HepG2 (cell line): Measurements from ENCODE around the gene HHIPL1. TPM values are rescaled to one million over a fixed set of nuclear protein-coding genes. Genes with fewer than 3 reads are reported as not detected.

ENCODE experiments used
- ATAC-seq: fragments of 200-7000 bp; cut with Tn5 transposase; 3 replicates; pipeline ENCODE4 v1.9.1; 2020; ENCODE audit warnings: mild to moderate bottlenecking, moderate library complexity
- BruUV-seq: library from RNA; stranded (reverse); fragments of 400-500 nt; replicated peaks from 2 replicates; lab custom pipeline; 2021; lab: Mats Ljungman, UMichigan
- CTCF ChIA-PET: fragments of 300-600 bp; formaldehyde crosslinking; extraction: SDS; loops from one replicate; lab custom pipeline; 2021; ENCODE audit warnings: low total read pairs, inconsistent platforms, low intra/inter-chr PET ratio; lab: Yijun Ruan, JAX
- POLR2A ChIA-PET: fragments of 350-600 bp; sonication (Branson Sonifier 250); formaldehyde crosslinking; loops from one replicate; lab custom pipeline; 2020; ENCODE audit warnings: antibody characterized with exemption, inconsistent platforms; lab: Yijun Ruan, JAX
- DNase-seq: peaks from one replicate; pipeline ENCODE4 v3.0.0-alpha.2; 2015; ENCODE audit warnings: low spot score
- FAIRE-seq: peaks from 3 replicates; lab custom pipeline; 2011; peaks lifted over from hg19 to GRCh38; lab: Jason Lieb, UNC
- H2AFZ ChIP-seq: one replicate; pipeline ENCODE4 v1.6.1; 2011; ENCODE audit warnings: low read length, inconsistent platforms
- H3K27ac ChIP-seq: fragments of 300-600 bp; 3 replicates; pipeline ENCODE4 v1.8.0; 2011; ENCODE audit warnings: mixed run types, mild to moderate bottlenecking, mixed read lengths, low read length, inconsistent platforms; ENCODE audit not compliant: insufficient read depth; ENCODE audit errors: extremely low read length
- H3K27me3 ChIP-seq, 2 experiments: fragments of 200-600 bp in 1 of 2; 2 replicates in 1 of 2; 3 replicates in 1 of 2; pipeline versions ENCODE4 v1.6.0 to v1.8.0; 2011; ENCODE audit warnings: low read length in 2 of 2, mild to moderate bottlenecking in 2 of 2, moderate library complexity in 2 of 2, inconsistent platforms in 1 of 2; ENCODE audit not compliant: insufficient read depth in 2 of 2, control insufficient read depth in 1 of 2
- H3K36me3 ChIP-seq, 2 experiments: fragments of 200-600 bp in 1 of 2; replicated peaks in 1 of 2; 2 replicates in 1 of 2; 3 replicates in 1 of 2; pipeline versions ENCODE4 v1.5.1 to v1.8.0; 2011; ENCODE audit warnings: low read length in 2 of 2, inconsistent platforms in 1 of 2; ENCODE audit not compliant: insufficient read depth in 2 of 2, control insufficient read depth in 1 of 2
- H3K4me1 ChIP-seq: 2 replicates; pipeline ENCODE4 v1.5.1; 2012; ENCODE audit warnings: low read length, inconsistent platforms; ENCODE audit not compliant: insufficient read depth
- H3K4me2 ChIP-seq: 2 replicates; pipeline ENCODE4 v1.6.0; 2011; ENCODE audit warnings: low read depth, low read length, inconsistent platforms
- H3K4me3 ChIP-seq, 3 experiments: fragments of 200-600 bp in 1 of 3; sonication (generic), shearing (Covaris generic) in 1 of 3; replicated peaks in 1 of 3; 2 replicates each; pipeline ENCODE4 v1.5.1; 2011 to 2016; ENCODE audit warnings: low read length in 3 of 3, inconsistent platforms in 2 of 3, low read depth in 2 of 3, mild to moderate bottlenecking in 2 of 3, control low read depth in 1 of 3, mixed read lengths in 1 of 3; ENCODE audit not compliant: insufficient read depth in 1 of 3
- H3K79me2 ChIP-seq: one replicate; pipeline ENCODE4 v1.6.1; 2011; ENCODE audit warnings: low read length, inconsistent platforms; ENCODE audit not compliant: insufficient read depth
- H3K9ac ChIP-seq: 2 replicates; pipeline ENCODE4 v1.6.0; 2011; ENCODE audit warnings: mild to moderate bottlenecking, low read depth, low read length, inconsistent platforms; ENCODE audit not compliant: insufficient read depth
- H3K9me3 ChIP-seq: 2 replicates; pipeline ENCODE4 v1.5.1; 2012; ENCODE audit warnings: mild to moderate bottlenecking, low read length
- H4K20me1 ChIP-seq: 2 replicates; pipeline ENCODE4 v1.6.0; 2011; ENCODE audit warnings: inconsistent platforms, mild to moderate bottlenecking, low read length, moderate library complexity; ENCODE audit not compliant: insufficient read depth
- EED ChIP-seq: sonication (generic); formaldehyde crosslinking; IDR thresholded peaks from 2 replicates; pipeline ENCODE4 v1.5.0; 2020; ENCODE audit warnings: mild to moderate bottlenecking, missing genetic modification reagents
- RBAK ChIP-seq: sonication (generic); formaldehyde crosslinking; IDR thresholded peaks from 2 replicates; pipeline ENCODE4 v1.5.1; 2020; ENCODE audit warnings: mild to moderate bottlenecking, missing genetic modification reagents
- SPEN ChIP-seq: sonication (generic); formaldehyde crosslinking; IDR thresholded peaks from 2 replicates; pipeline ENCODE4 v1.5.1; 2020; ENCODE audit warnings: low read depth, mild to moderate bottlenecking, missing genetic modification reagents
- WGBS: methylation state at CpG from one replicate; pipeline ENCODE4 v1.1.6; 2017; ENCODE audit warnings: low lambda C conversion rate; 5-methylcytosine and 5-hydroxymethylcytosine counted together
- in situ Hi-C: cut with HindIII; loops from 2 replicates; pipeline ENCODE4 v1.10.0; 2017; ENCODE audit warnings: low pct_unique_long_range_greater_than_20kb; ENCODE audit not compliant: extremely low pct_ligation_motif_present
- intact Hi-C: fragments of 100-400 bp; cut with micrococcal nuclease; formaldehyde crosslinking; loops from one replicate; pipeline ENCODE4 v1.10.0; 2022; ENCODE audit not compliant: unreplicated experiment
- polyA plus RNA-seq, 8 experiments: library from polyadenylated mRNA; depleted of rRNA in 3 of 8; stranded (reverse) in 7 of 8; unstranded in 1 of 8; fragments of >200 nt; fragmentation: Illumina TruSeq in 4 of 8; extraction: Trizol in 4 of 8; gene quantifications; 2 replicates each; pipeline versions ENCODE4 v1.2.1 to v1.2.3, GENCODE V29; 2011 to 2016; ENCODE audit warnings: low read depth in 4 of 8, missing spikeins in 1 of 8, mixed read lengths in 1 of 8; ENCODE audit not compliant: insufficient read depth in 1 of 8
- total RNA-seq, 5 experiments: library from RNA; depleted of rRNA; stranded (reverse); fragments of >200 nt; fragmentation: Illumina TruSeq; extraction: Trizol; gene quantifications; 2 replicates each; pipeline ENCODE4 v1.2.3, GENCODE V29; 2016; ENCODE audit warnings: low read depth in 1 of 5
- TF ChIP-seq, protein P1 (sequence below): sonication (generic); formaldehyde crosslinking; conservative IDR thresholded peaks from 2 replicates; pipeline ENCODE4 v1.4.0; 2020; ENCODE audit warnings: mild to moderate bottlenecking, missing genetic modification reagents, moderate library complexity

The HHIPL1 gene
- total and polyA plus RNA-seq, 2 of the 13 experiments (the other 11 are each of a cell fraction or from before 2014, with no cell fraction given) = not detected

DNA sequence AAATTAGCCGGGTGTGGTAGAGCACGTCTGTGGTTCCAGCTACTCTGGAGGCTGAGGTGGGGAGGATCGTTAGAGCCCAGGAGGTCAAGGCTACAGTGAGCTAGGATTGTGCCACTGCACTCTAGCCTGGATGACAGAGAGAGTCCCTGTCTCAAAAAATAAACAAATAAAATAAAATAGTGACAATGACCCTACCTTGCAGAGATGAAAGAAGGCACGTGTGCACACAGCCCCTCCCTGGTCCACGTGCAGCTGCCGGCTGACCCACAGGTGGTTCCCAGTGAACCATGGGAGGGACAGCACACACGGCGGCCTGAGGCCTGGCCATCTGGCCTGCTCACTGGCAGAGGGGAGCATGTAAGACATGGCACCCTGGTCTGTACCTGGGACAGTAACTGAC is 4.7 kb downstream of the HHIPL1 start (continued):
- TF ChIP-seq EED (CRISPR knock-in tag) = no peak
- TF ChIP-seq, protein P1, sequence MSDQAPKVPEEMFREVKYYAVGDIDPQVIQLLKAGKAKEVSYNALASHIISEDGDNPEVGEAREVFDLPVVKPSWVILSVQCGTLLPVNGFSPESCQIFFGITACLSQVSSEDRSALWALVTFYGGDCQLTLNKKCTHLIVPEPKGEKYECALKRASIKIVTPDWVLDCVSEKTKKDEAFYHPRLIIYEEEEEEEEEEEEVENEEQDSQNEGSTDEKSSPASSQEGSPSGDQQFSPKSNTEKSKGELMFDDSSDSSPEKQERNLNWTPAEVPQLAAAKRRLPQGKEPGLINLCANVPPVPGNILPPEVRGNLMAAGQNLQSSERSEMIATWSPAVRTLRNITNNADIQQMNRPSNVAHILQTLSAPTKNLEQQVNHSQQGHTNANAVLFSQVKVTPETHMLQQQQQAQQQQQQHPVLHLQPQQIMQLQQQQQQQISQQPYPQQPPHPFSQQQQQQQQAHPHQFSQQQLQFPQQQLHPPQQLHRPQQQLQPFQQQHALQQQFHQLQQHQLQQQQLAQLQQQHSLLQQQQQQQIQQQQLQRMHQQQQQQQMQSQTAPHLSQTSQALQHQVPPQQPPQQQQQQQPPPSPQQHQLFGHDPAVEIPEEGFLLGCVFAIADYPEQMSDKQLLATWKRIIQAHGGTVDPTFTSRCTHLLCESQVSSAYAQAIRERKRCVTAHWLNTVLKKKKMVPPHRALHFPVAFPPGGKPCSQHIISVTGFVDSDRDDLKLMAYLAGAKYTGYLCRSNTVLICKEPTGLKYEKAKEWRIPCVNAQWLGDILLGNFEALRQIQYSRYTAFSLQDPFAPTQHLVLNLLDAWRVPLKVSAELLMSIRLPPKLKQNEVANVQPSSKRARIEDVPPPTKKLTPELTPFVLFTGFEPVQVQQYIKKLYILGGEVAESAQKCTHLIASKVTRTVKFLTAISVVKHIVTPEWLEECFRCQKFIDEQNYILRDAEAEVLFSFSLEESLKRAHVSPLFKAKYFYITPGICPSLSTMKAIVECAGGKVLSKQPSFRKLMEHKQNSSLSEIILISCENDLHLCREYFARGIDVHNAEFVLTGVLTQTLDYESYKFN (CRISPR knock-in tag) = peak; percentile 47; the same call in 1 of the 2 replicates

DNA sequence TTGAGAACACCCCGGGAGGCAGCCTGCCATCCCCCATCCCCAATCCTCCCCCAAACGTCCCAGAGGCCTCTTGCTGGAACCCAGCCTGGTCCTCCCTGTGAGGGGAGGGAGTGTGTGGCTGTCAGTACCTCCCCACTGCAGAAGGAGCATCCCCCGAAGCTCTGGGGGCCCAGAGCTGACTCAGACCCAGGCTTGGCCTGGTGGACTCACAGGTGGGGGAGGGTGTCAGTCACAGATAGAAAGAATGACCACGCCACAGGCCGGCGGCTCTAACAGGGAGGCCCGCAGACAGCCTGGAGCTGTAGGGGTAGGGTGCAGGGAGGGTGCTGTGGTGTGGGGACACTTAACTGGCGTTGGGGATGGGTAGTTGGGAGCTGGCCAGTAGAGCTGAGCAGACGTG is 5.3 kb downstream of the HHIPL1 start:
- Histone ChIP-seq H3K9ac (no peak overlapping the region), H3K9me3 (no peaks in the 10 kb centered on the region), H3K27ac (no peak overlapping the region), H3K4me2 (peak overlapping the region; percentile 30; the same call in 1 of the 2 replicates), H2AFZ (no peak overlapping the region), H3K27me3 (peaks cover 3 to 8% of the 10 kb centered on the region in 2 experiments; a peak in 2 of 5 replicates), H4K20me1 (no peaks in the 10 kb centered on the region), H3K79me2 (no peaks in the 10 kb centered on the region), H3K4me3 (no peak overlapping the region), H3K36me3 (no peaks in the 10 kb centered on the region), H3K4me1 (peaks cover 19% of the 10 kb centered on the region)
- CTCF ChIA-PET = no interaction called here
- intact Hi-C loops = no loop called here
- DNase-seq = no peak
- POLR2A ChIA-PET = no interaction called here
- 48% methylated on average over 6 of the region's 9 CpGs for WGBS
- in situ Hi-C loops = no loop called here
- no TSS peak for BruUV-seq
- FAIRE-seq = no peak
- TF ChIP-seq RBAK (CRISPR knock-in tag) (peak; percentile 88; the same call in 1 of the 2 replicates), SPEN (CRISPR knock-in tag) (no peak)
- no peak for ATAC-seq
